Coronary artery (tissue), 2 donors: Measurements from ENCODE around the gene TBC1D2B.
"Not testable (repeated sequence)": the region's sequence is repeated elsewhere in the genome, so short reads cannot be mapped to it uniquely, and the experiment has no call there.

Source experiments
- DNase-seq: peaks from one replicate; pipeline ENCODE4 v3.0.0-alpha.2; 2017; ENCODE audit warnings: low spot score
- H3K27ac ChIP-seq, 2 donors: fragments of 200-600 bp; sonication (generic); one replicate each; pipeline ENCODE4 v1.5.1; 2016 to 2019
- H3K4me3 ChIP-seq: fragments of 200-600 bp; sonication (generic); 2 replicates; pipeline ENCODE4 v1.5.1; 2016; ENCODE audit warnings: mild to moderate bottlenecking, moderate library complexity
- CTCF ChIP-seq: fragments of 200-600 bp; sonication (generic); IDR thresholded peaks from one replicate; pipeline ENCODE4 v1.5.1; 2019; ENCODE audit warnings: antibody characterized with exemption

TBC1D2B gene

GRCh38 chr15:77975332-77976094 lies 102.0 kb downstream of the TBC1D2B start:
- no peak overlapping the region for H3K4me3 ChIP-seq
- TF ChIP-seq CTCF: no peak
- DNase-seq: peak; percentile 74
- no peak overlapping the region for H3K27ac ChIP-seq

- TF ChIP-seq CTCF: no peak
- no peak overlapping the region for H3K27ac ChIP-seq
- no peak for DNase-seq
- no peak overlapping the region for H3K4me3 ChIP-seq
Observed at GRCh38 chr15:77974416-77975331, 102.8 kb downstream of the TBC1D2B start.

- Histone ChIP-seq H3K27ac (peak overlapping the region in 1 of 2 donors; percentile 11), H3K4me3 (no peak overlapping the region)
- no peak for TF ChIP-seq CTCF
- DNase-seq: peak; percentile 77
Observed at GRCh38 chr15:77974098-77974414, 103.5 kb downstream of the TBC1D2B start.

- not testable (repeated sequence) for H3K4me3 ChIP-seq, DNase-seq
- peak overlapping the region in 1 of 2 donors; percentile 11 for H3K27ac ChIP-seq
Observed at GRCh38 chr15:77973273-77974097, 104.0 kb downstream of the TBC1D2B start.

- not testable (repeated sequence) for H3K4me3 ChIP-seq, DNase-seq, H3K27ac ChIP-seq
Observed at GRCh38 chr15:77972706-77973105, 104.8 kb downstream of the TBC1D2B start.

- H3K4me3 ChIP-seq, DNase-seq, H3K27ac ChIP-seq: not testable (repeated sequence)
Observed at GRCh38 chr15:77971875-77972274, 105.6 kb downstream of the TBC1D2B start.

GRCh38 chr15:77970813-77971360 lies 106.6 kb downstream of the TBC1D2B start:
- H3K27ac ChIP-seq, DNase-seq, H3K4me3 ChIP-seq: not testable (repeated sequence)

- Histone ChIP-seq H3K27ac (no peak overlapping the region), H3K4me3 (no peak overlapping the region)
- TF ChIP-seq CTCF: no peak
- DNase-seq: no peak
Observed at GRCh38 chr15:77969055-77969454, 108.5 kb downstream of the TBC1D2B start.
